ENCODE data around the gene FGR. TPM values are rescaled to one million over a fixed set of nuclear protein-coding genes. Genes with fewer than 3 reads are reported as not detected.
A peak's percentile ranks its signal among the peaks of the same experiment; 100 is the strongest.
"Not testable (repeated sequence)": the region's sequence is repeated elsewhere in the genome, so short reads cannot be mapped to it uniquely, and the experiment has no call there.

Gene FGR
- total and polyA plus RNA-seq, 5 donors: 3.2 to 12.6 (median 4.9) TPM

- ATAC-seq (peak; percentile 81 to 84), DNase-seq (peak; percentile 78 to 89 (median 88))
- Histone ChIP-seq H3K4me3 (ENCODE audit: low read length) (peak overlapping the region; percentile 36), H3K4me1 (ENCODE audit: control insufficient read depth, insufficient read depth, low read length) (peaks cover 15% of the 10 kb centered on the region), H3K27ac (ENCODE audit: low read length) (peak overlapping the region; percentile 52), H3K27me3 (ENCODE audit: control insufficient read depth, insufficient read depth) (no peaks in the 10 kb centered on the region), H3K9me3 (ENCODE audit: control insufficient read depth, low read length) (no peaks in the 10 kb centered on the region)
- intact Hi-C loops (cut with DNase I): no loop called here
- WGBS: 6% methylated on average over 63 of the region's 63 CpGs
These were observed 604 bp downstream of the FGR start for GRCh38 chr1:27634177-27634984.

- H3K9me3 ChIP-seq (ENCODE audit: control insufficient read depth, low read length): no peaks in the 10 kb centered on the region
- DNase-seq (no peak), ATAC-seq (no peak)
- peak overlapping the region; percentile 36 for H3K4me3 ChIP-seq (ENCODE audit: low read length)
- intact Hi-C loops (cut with DNase I): no loop called here
- H3K4me1 ChIP-seq (ENCODE audit: control insufficient read depth, insufficient read depth, low read length): peaks cover 16% of the 10 kb centered on the region
- H3K27ac ChIP-seq (ENCODE audit: low read length): peak overlapping the region; percentile 68
- no peaks in the 10 kb centered on the region for H3K27me3 ChIP-seq (ENCODE audit: control insufficient read depth, insufficient read depth)
- 26% methylated on average over 17 of the region's 17 CpGs for WGBS
These were observed 1.3 kb downstream of the FGR start for GRCh38 chr1:27633640-27634176.

GRCh38 chr1:27633298-27633610 is 1.7 kb downstream of the FGR start:
- Histone ChIP-seq H3K27ac (ENCODE audit: low read length) (peak overlapping the region; percentile 68), H3K4me1 (ENCODE audit: control insufficient read depth, insufficient read depth, low read length) (peaks cover 19% of the 10 kb centered on the region), H3K4me3 (ENCODE audit: low read length) (no peak overlapping the region), H3K9me3 (ENCODE audit: control insufficient read depth, low read length) (no peaks in the 10 kb centered on the region), H3K27me3 (ENCODE audit: control insufficient read depth, insufficient read depth) (no peaks in the 10 kb centered on the region)
- WGBS: 76% methylated on average over 5 of the region's 5 CpGs
- DNase-seq: no peak
- intact Hi-C loops (cut with DNase I): no loop called here
- ATAC-seq: no peak

GRCh38 chr1:27632387-27633297 is 2.3 kb downstream of the FGR start:
- Histone ChIP-seq H3K9me3 (ENCODE audit: control insufficient read depth, low read length) (no peaks in the 10 kb centered on the region), H3K4me3 (ENCODE audit: low read length) (no peak overlapping the region), H3K27ac (ENCODE audit: low read length) (peak overlapping the region; percentile 29), H3K4me1 (ENCODE audit: control insufficient read depth, insufficient read depth, low read length) (peaks cover 19% of the 10 kb centered on the region), H3K27me3 (ENCODE audit: control insufficient read depth, insufficient read depth) (no peaks in the 10 kb centered on the region)
- DNase-seq (no peak), ATAC-seq (no peak)
- 65% methylated on average over 14 of the region's 14 CpGs for WGBS
- intact Hi-C loops (cut with DNase I): no loop called here

- H3K4me1 ChIP-seq (ENCODE audit: control insufficient read depth, insufficient read depth, low read length): peaks cover 19% of the 10 kb centered on the region
- no peaks in the 10 kb centered on the region for H3K9me3 ChIP-seq (ENCODE audit: control insufficient read depth, low read length)
- intact Hi-C loops (cut with DNase I): no loop called here
- ATAC-seq: peak; percentile 59 to 77
- no peak overlapping the region for H3K4me3 ChIP-seq (ENCODE audit: low read length)
- DNase-seq: peak in 2 of 3 donors; percentile 67 to 76
- 49% methylated on average over 5 of the region's 5 CpGs for WGBS
- no peaks in the 10 kb centered on the region for H3K27me3 ChIP-seq (ENCODE audit: control insufficient read depth, insufficient read depth)
- peak overlapping the region; percentile 91 for H3K27ac ChIP-seq (ENCODE audit: low read length)
These were observed 4.0 kb downstream of the FGR start for GRCh38 chr1:27630859-27631491.

GRCh38 chr1:27628712-27629111 is 6.3 kb downstream of the FGR start:
- intact Hi-C loops (cut with DNase I): no loop called here
- 21% methylated on average over 3 of the region's 3 CpGs for WGBS
- Histone ChIP-seq H3K4me1 (ENCODE audit: control insufficient read depth, insufficient read depth, low read length) (peaks cover 19% of the 10 kb centered on the region), H3K27me3 (ENCODE audit: control insufficient read depth, insufficient read depth) (no peaks in the 10 kb centered on the region), H3K9me3 (ENCODE audit: control insufficient read depth, low read length) (no peaks in the 10 kb centered on the region), H3K27ac (ENCODE audit: low read length) (peak overlapping the region; percentile 33), H3K4me3 (ENCODE audit: low read length) (no peak overlapping the region)
- DNase-seq (peak in 1 of 3 donors; percentile 44), ATAC-seq (no peak)

GRCh38 chr1:27627733-27628132 is 7.3 kb downstream of the FGR start:
- DNase-seq; H3K27me3 ChIP-seq (ENCODE audit: control insufficient read depth, insufficient read depth); ATAC-seq; intact Hi-C loops (cut with DNase I); H3K9me3 ChIP-seq (ENCODE audit: control insufficient read depth, low read length); H3K4me3 ChIP-seq (ENCODE audit: low read length); H3K27ac ChIP-seq (ENCODE audit: low read length): not testable (repeated sequence)
- H3K4me1 ChIP-seq (ENCODE audit: control insufficient read depth, insufficient read depth, low read length): peaks cover 19% of the 10 kb centered on the region
- WGBS: 92% methylated on average over 4 of the region's 4 CpGs

- no peaks in the 10 kb centered on the region for H3K9me3 ChIP-seq (ENCODE audit: control insufficient read depth, low read length)
- intact Hi-C loops (cut with DNase I): no loop called here
- H3K4me3 ChIP-seq (ENCODE audit: low read length): no peak overlapping the region
- no peaks in the 10 kb centered on the region for H3K27me3 ChIP-seq (ENCODE audit: control insufficient read depth, insufficient read depth)
- WGBS: 93% methylated on average over 5 of the region's 5 CpGs
- no peak overlapping the region for H3K27ac ChIP-seq (ENCODE audit: low read length)
- peaks cover 19% of the 10 kb centered on the region for H3K4me1 ChIP-seq (ENCODE audit: control insufficient read depth, insufficient read depth, low read length)
- DNase-seq: no peak
- ATAC-seq: no peak
These were observed 7.9 kb downstream of the FGR start for GRCh38 chr1:27627061-27627460.

GRCh38 chr1:27626031-27626935 is 8.7 kb downstream of the FGR start:
- DNase-seq (no peak), ATAC-seq (peak; percentile 28 to 43)
- H3K4me1 ChIP-seq (ENCODE audit: control insufficient read depth, insufficient read depth, low read length): peaks cover 17% of the 10 kb centered on the region
- no peak overlapping the region for H3K27ac ChIP-seq (ENCODE audit: low read length)
- no peaks in the 10 kb centered on the region for H3K9me3 ChIP-seq (ENCODE audit: control insufficient read depth, low read length)
- 86% methylated on average over 11 of the region's 11 CpGs for WGBS
- H3K4me3 ChIP-seq (ENCODE audit: low read length): no peak overlapping the region
- intact Hi-C loops (cut with DNase I): no loop called here
- H3K27me3 ChIP-seq (ENCODE audit: control insufficient read depth, insufficient read depth): no peaks in the 10 kb centered on the region
